ENCODE results near the gene CLTCL1. TPM values are rescaled to one million over a fixed set of nuclear protein-coding genes. Genes with fewer than 3 reads are reported as not detected.

Gene CLTCL1
- polyA plus RNA-seq, 1 donor (not counting 4 experiments of a cell fraction or from before 2014, with no cell fraction given) = 12.4 TPM

DNA sequence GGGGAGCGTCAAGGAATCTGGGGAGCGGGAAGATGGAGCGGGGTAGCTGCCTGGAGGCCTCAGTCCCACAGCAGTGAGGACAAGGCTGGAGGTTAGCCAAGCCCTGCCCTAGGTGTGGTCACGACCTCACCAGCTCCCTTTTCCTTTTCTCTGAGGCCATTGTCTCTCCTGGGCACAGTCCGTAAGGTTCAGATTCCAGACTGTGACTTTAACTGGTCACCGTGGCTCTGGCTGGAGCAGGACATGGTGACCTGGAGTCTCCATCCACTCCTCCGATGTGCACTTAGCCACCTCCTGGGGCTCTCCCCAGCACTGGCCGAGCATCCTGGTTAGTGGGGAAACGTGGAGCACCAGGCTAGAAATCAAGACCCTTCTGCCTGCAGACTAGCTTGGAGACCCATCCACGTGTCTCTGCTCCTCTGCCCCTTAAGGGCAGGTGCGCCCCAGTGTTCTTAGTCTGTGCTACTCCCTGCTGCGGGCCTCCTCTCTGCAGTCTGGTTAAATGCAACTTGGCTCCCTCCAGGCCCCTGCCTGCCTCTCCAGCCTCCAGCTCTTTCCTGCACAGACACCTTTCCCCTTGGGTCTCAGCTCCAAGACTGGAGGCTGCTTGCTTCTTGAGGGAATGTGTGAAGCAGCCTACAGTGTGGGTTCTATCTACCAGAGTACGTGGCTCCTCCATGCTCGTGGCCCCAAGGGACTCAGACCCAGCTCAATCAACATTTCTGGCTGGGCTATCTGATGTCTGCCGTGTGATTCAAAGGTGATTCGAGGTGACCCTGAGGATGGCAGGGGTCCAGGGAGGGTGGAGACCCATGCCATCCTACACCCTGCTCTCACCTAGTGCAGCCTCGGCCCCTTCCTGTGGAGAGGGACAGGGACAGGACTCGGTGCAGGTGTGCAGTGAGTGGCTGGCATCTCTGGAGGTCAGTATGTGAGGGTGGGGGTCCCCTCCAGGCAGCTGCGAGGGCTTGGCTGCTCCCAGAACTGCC lies 118.2 kb downstream of the CLTCL1 start:
- no peak overlapping the region for H2AFZ ChIP-seq (ENCODE audit: control insufficient read depth, low read length)
- H3K79me2 ChIP-seq (ENCODE audit: control insufficient read depth, insufficient read depth, low read length) = peaks cover 41% of the 10 kb centered on the region
- H3K4me2 ChIP-seq (ENCODE audit: control insufficient read depth, extremely low read depth, insufficient read depth, low read depth, low read length) = peak overlapping the region; percentile 100
- peaks cover 54% of the 10 kb centered on the region for H3K4me1 ChIP-seq (ENCODE audit: control insufficient read depth, extremely low read depth, insufficient read depth, low read length)
- peaks cover 6% of the 10 kb centered on the region for H4K20me1 ChIP-seq (ENCODE audit: control insufficient read depth, extremely low read depth, insufficient read depth, low read length)
- peaks cover 5 to 18% of the 10 kb centered on the region in 2 experiments for H3K36me3 ChIP-seq (ENCODE audit: control insufficient read depth in 2 of 2, extremely low read depth in 1 of 2, insufficient read depth in 2 of 2, low read length in 2 of 2)
- peaks cover 8% of the 10 kb centered on the region for H3K9me1 ChIP-seq (ENCODE audit: control insufficient read depth, extremely low read depth, insufficient read depth, low read length)
- H3K4me3 ChIP-seq (ENCODE audit: control insufficient read depth in 2 of 3, extremely low read depth in 1 of 3, insufficient read depth in 2 of 3, low read depth in 1 of 3, low read length in 3 of 3) = peak overlapping the region; percentile 90 to 99 (median 97)
- FAIRE-seq (no peak), DNase-seq (ENCODE audit: low read depth, low spot score) (no peak)
- no peaks in the 10 kb centered on the region for H3K9me3 ChIP-seq (ENCODE audit: control insufficient read depth, low read depth, low read length)
- dilution Hi-C loops (cut with MboI; ENCODE audit: extremely low pct_ligation_motif_present, low sequenced_read_pairs) = no loop called here
- TF ChIP-seq, protein P1, sequence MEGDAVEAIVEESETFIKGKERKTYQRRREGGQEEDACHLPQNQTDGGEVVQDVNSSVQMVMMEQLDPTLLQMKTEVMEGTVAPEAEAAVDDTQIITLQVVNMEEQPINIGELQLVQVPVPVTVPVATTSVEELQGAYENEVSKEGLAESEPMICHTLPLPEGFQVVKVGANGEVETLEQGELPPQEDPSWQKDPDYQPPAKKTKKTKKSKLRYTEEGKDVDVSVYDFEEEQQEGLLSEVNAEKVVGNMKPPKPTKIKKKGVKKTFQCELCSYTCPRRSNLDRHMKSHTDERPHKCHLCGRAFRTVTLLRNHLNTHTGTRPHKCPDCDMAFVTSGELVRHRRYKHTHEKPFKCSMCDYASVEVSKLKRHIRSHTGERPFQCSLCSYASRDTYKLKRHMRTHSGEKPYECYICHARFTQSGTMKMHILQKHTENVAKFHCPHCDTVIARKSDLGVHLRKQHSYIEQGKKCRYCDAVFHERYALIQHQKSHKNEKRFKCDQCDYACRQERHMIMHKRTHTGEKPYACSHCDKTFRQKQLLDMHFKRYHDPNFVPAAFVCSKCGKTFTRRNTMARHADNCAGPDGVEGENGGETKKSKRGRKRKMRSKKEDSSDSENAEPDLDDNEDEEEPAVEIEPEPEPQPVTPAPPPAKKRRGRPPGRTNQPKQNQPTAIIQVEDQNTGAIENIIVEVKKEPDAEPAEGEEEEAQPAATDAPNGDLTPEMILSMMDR (optimal IDR thresholded peaks at IDR 0.05 in 1 of 3, IDR thresholded peaks at IDR 0.05 in 1 of 3, conservative IDR thresholded peaks at IDR 0.05 in 1 of 3; ENCODE audit: extremely low read depth in 1 of 3, insufficient read depth in 2 of 3, low read length in 3 of 3) = no peak
- TF ChIP-seq EZH2 (IDR thresholded peaks at IDR 0.05; ENCODE audit: low read length) = no peak
- H3K27ac ChIP-seq (ENCODE audit: control insufficient read depth, insufficient read depth, low read length) = no peak overlapping the region
- H3K9ac ChIP-seq (ENCODE audit: control insufficient read depth, extremely low read depth, insufficient read depth, low read length) = peak overlapping the region; percentile 98
- peaks cover 19% of the 10 kb centered on the region for H3K27me3 ChIP-seq (ENCODE audit: control insufficient read depth, extremely low read depth, insufficient read depth, low read length)

DNA sequence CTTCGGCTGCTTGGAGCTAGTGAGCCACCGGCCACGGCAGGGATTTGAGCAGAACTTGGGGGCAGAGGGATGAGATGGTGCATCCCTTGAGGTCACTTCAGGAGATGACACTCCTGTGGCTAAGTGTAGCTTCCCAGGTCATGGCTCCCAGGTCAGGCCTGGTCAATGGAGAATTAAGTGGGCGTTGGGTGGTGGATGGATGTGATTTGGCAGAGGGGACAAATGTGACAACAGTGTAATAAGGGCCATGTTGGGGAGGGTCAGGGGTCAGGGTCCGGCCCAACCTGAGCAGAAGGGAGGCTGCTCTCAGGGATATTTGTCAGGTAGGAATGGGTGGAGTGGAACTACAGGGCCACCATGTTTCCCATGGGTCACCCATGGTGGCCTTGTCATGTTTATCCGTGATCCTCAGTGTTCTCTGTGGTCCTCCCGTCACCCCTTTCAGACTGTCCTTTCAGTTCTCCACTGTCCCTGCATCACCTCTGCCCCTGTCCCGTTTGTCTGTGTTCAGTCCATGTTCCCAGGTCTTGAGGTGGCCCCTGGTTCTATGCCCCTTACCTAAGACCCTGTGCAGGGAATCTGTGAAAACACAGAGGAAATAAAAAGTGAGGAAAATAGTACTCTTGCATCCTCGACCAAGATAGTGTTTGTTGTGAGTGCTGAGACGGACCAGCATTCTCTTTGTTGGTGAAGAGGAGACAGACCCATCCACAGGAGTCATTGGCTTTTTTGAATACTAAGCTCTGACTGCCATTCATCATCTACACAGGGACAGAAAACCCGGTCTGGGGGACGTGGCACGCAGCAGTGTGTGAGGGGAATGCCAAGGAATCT lies 119.1 kb downstream of the CLTCL1 start:
- TF ChIP-seq, protein P1 (optimal IDR thresholded peaks at IDR 0.05 in 1 of 3, IDR thresholded peaks at IDR 0.05 in 1 of 3, conservative IDR thresholded peaks at IDR 0.05 in 1 of 3; ENCODE audit: extremely low read depth in 1 of 3, insufficient read depth in 2 of 3, low read length in 3 of 3) = no peak
- no peak for TF ChIP-seq EZH2 (IDR thresholded peaks at IDR 0.05; ENCODE audit: low read length)
- peaks cover 52% of the 10 kb centered on the region for H3K4me1 ChIP-seq (ENCODE audit: control insufficient read depth, extremely low read depth, insufficient read depth, low read length)
- no peak overlapping the region for H2AFZ ChIP-seq (ENCODE audit: control insufficient read depth, low read length)
- H3K4me3 ChIP-seq (ENCODE audit: control insufficient read depth in 2 of 3, extremely low read depth in 1 of 3, insufficient read depth in 2 of 3, low read depth in 1 of 3, low read length in 3 of 3) = peak overlapping the region; percentile 90 to 99 (median 97)
- dilution Hi-C loops (cut with MboI; ENCODE audit: extremely low pct_ligation_motif_present, low sequenced_read_pairs) = no loop called here
- H3K4me2 ChIP-seq (ENCODE audit: control insufficient read depth, extremely low read depth, insufficient read depth, low read depth, low read length) = peak overlapping the region; percentile 100
- peak overlapping the region; percentile 98 for H3K9ac ChIP-seq (ENCODE audit: control insufficient read depth, extremely low read depth, insufficient read depth, low read length)
- FAIRE-seq (no peak), DNase-seq (ENCODE audit: low read depth, low spot score) (no peak)
- H3K27me3 ChIP-seq (ENCODE audit: control insufficient read depth, extremely low read depth, insufficient read depth, low read length) = peaks cover 28% of the 10 kb centered on the region
- H4K20me1 ChIP-seq (ENCODE audit: control insufficient read depth, extremely low read depth, insufficient read depth, low read length) = peaks cover 6% of the 10 kb centered on the region
- H3K79me2 ChIP-seq (ENCODE audit: control insufficient read depth, insufficient read depth, low read length) = peaks cover 37% of the 10 kb centered on the region
- peaks cover 8% of the 10 kb centered on the region for H3K9me1 ChIP-seq (ENCODE audit: control insufficient read depth, extremely low read depth, insufficient read depth, low read length)
- H3K27ac ChIP-seq (ENCODE audit: control insufficient read depth, insufficient read depth, low read length) = peak overlapping the region; percentile 90
- H3K36me3 ChIP-seq (ENCODE audit: control insufficient read depth in 2 of 2, extremely low read depth in 1 of 2, insufficient read depth in 2 of 2, low read length in 2 of 2) = peaks cover 5 to 18% of the 10 kb centered on the region in 2 experiments
- no peaks in the 10 kb centered on the region for H3K9me3 ChIP-seq (ENCODE audit: control insufficient read depth, low read depth, low read length)
